ENCODE measurements around the gene FBXO3. TPM values are rescaled to one million over a fixed set of nuclear protein-coding genes. Genes with fewer than 3 reads are reported as not detected.
"Not testable (repeated sequence)": the region's sequence is repeated elsewhere in the genome, so short reads cannot be mapped to it uniquely, and the experiment has no call there.

The FBXO3 gene
- total RNA-seq, 1 experiment from 2014 or later = 18.9 TPM

GRCh38 chr11:33790040-33790439 lies 15.7 kb upstream of the FBXO3 start:
- H3T11ph ChIP-seq (ENCODE audit: low read length) = no peak overlapping the region
- no peak overlapping the region for H4K5ac ChIP-seq (ENCODE audit: insufficient read length, low read depth, low read length)
- H3K27ac ChIP-seq (ENCODE audit: insufficient read length, low read depth, low read length) = no peak overlapping the region
- no peak overlapping the region for H3K4me2 ChIP-seq (ENCODE audit: insufficient read depth, insufficient read length, low read length)
- no peak overlapping the region for H3K23ac ChIP-seq (ENCODE audit: insufficient read length, low read depth, low read length)
- no peak overlapping the region for H2BK15ac ChIP-seq (ENCODE audit: low read depth, low read length)
- no peaks in the 10 kb centered on the region; the same call in 1 of the 2 replicates for H3K4me1 ChIP-seq (ENCODE audit: insufficient read depth, low read length)
- WGBS (ENCODE audit: extremely low coverage, insufficient read length, low lambda C conversion rate) = no CpG with 5 or more reads among the region's 4 CpGs
- peaks cover 7% of the 10 kb centered on the region for H3K27me3 Mint-ChIP-seq (ENCODE audit: low read depth)
- no peak overlapping the region for H3K14ac ChIP-seq (ENCODE audit: insufficient read depth, low read length)
- H3K79me2 ChIP-seq (ENCODE audit: insufficient read depth, low read length) = no peaks in the 10 kb centered on the region
- no peaks in the 10 kb centered on the region for H4K20me1 ChIP-seq (ENCODE audit: control insufficient read depth, insufficient read depth, insufficient read length)
- no peak overlapping the region for H2BK5ac ChIP-seq (ENCODE audit: insufficient read length, low read length)
- no peaks in the 10 kb centered on the region for H3K36me3 Mint-ChIP-seq (ENCODE audit: insufficient read depth in 1 of 3, low read depth in 3 of 3)
- H3K27me3 ChIP-seq (ENCODE audit: insufficient read depth, low read length) = no peaks in the 10 kb centered on the region
- H3K56ac ChIP-seq (ENCODE audit: insufficient read length, low read depth, low read length) = no peak overlapping the region
- H2BK20ac ChIP-seq (ENCODE audit: low read depth, low read length, poor library complexity, severe bottlenecking) = no peak overlapping the region
- no peak overlapping the region for H2BK12ac ChIP-seq (ENCODE audit: insufficient read length, low read depth, low read length)
- no peak overlapping the region for H3K18ac ChIP-seq (ENCODE audit: insufficient read length, low read depth, low read length)
- H3K27ac Mint-ChIP-seq = no peak overlapping the region
- H4K91ac ChIP-seq (ENCODE audit: insufficient read length, low read depth, low read length) = no peak overlapping the region
- no peak overlapping the region for H4K8ac ChIP-seq (replicated peaks; ENCODE audit: insufficient read length, low read depth, low read length)
- no peaks in the 10 kb centered on the region for H3K9me3 ChIP-seq (ENCODE audit: control insufficient read depth, low read depth, low read length)
- no peak overlapping the region for H3K4ac ChIP-seq (ENCODE audit: low read depth, low read length)
- H2AK5ac ChIP-seq (ENCODE audit: insufficient read length, low read length) = no peak overlapping the region
- peaks cover 6 to 7% of the 10 kb centered on the region in 2 experiments; a peak in 3 of 4 replicates for H3K4me1 Mint-ChIP-seq
- TF ChIP-seq, protein P1, sequence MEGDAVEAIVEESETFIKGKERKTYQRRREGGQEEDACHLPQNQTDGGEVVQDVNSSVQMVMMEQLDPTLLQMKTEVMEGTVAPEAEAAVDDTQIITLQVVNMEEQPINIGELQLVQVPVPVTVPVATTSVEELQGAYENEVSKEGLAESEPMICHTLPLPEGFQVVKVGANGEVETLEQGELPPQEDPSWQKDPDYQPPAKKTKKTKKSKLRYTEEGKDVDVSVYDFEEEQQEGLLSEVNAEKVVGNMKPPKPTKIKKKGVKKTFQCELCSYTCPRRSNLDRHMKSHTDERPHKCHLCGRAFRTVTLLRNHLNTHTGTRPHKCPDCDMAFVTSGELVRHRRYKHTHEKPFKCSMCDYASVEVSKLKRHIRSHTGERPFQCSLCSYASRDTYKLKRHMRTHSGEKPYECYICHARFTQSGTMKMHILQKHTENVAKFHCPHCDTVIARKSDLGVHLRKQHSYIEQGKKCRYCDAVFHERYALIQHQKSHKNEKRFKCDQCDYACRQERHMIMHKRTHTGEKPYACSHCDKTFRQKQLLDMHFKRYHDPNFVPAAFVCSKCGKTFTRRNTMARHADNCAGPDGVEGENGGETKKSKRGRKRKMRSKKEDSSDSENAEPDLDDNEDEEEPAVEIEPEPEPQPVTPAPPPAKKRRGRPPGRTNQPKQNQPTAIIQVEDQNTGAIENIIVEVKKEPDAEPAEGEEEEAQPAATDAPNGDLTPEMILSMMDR (conservative IDR thresholded peaks at IDR 0.05) = no peak
- no peaks in the 10 kb centered on the region for H3K9me3 Mint-ChIP-seq
- DNase-seq = no peak
- H3K79me1 ChIP-seq (ENCODE audit: insufficient read depth, low read depth, low read length, poor library complexity, severe bottlenecking) = no peaks in the 10 kb centered on the region
- H2AFZ ChIP-seq (ENCODE audit: low read length) = peak overlapping the region; percentile 32
- H2BK120ac ChIP-seq (ENCODE audit: low read depth, low read length, poor library complexity, severe bottlenecking) = no peak overlapping the region
- H3K4me3 Mint-ChIP-seq = no peak overlapping the region
- no peak overlapping the region for H3K9ac ChIP-seq (ENCODE audit: extremely low read depth, insufficient read length, low read length)
- no peaks in the 10 kb centered on the region for H3K23me2 ChIP-seq (ENCODE audit: insufficient read length, low read depth, low read length, poor library complexity, severe bottlenecking)

- H3T11ph ChIP-seq (ENCODE audit: low read length); H2BK5ac ChIP-seq (ENCODE audit: insufficient read length, low read length); H3K27ac Mint-ChIP-seq; H3K4me3 Mint-ChIP-seq; H2BK15ac ChIP-seq (ENCODE audit: low read depth, low read length); H3K23ac ChIP-seq (ENCODE audit: insufficient read length, low read depth, low read length); H2BK20ac ChIP-seq (ENCODE audit: low read depth, low read length, poor library complexity, severe bottlenecking); H2BK12ac ChIP-seq (ENCODE audit: insufficient read length, low read depth, low read length); H3K79me2 ChIP-seq (ENCODE audit: insufficient read depth, low read length); H3K9me3 Mint-ChIP-seq; DNase-seq; H3K27ac ChIP-seq (ENCODE audit: insufficient read length, low read depth, low read length); H4K20me1 ChIP-seq (ENCODE audit: control insufficient read depth, insufficient read depth, insufficient read length); H3K23me2 ChIP-seq (ENCODE audit: insufficient read length, low read depth, low read length, poor library complexity, severe bottlenecking); H3K9me3 ChIP-seq (ENCODE audit: control insufficient read depth, low read depth, low read length); H3K56ac ChIP-seq (ENCODE audit: insufficient read length, low read depth, low read length); H3K36me3 Mint-ChIP-seq (ENCODE audit: insufficient read depth in 1 of 3, low read depth in 3 of 3); H4K8ac ChIP-seq (replicated peaks; ENCODE audit: insufficient read length, low read depth, low read length); H3K79me1 ChIP-seq (ENCODE audit: insufficient read depth, low read depth, low read length, poor library complexity, severe bottlenecking); H3K4ac ChIP-seq (ENCODE audit: low read depth, low read length); H3K9ac ChIP-seq (ENCODE audit: extremely low read depth, insufficient read length, low read length); H3K18ac ChIP-seq (ENCODE audit: insufficient read length, low read depth, low read length); H2AFZ ChIP-seq (ENCODE audit: low read length); H3K4me2 ChIP-seq (ENCODE audit: insufficient read depth, insufficient read length, low read length); H2AK5ac ChIP-seq (ENCODE audit: insufficient read length, low read length); H4K5ac ChIP-seq (ENCODE audit: insufficient read length, low read depth, low read length); H3K4me1 Mint-ChIP-seq; H2BK120ac ChIP-seq (ENCODE audit: low read depth, low read length, poor library complexity, severe bottlenecking); H3K27me3 Mint-ChIP-seq (ENCODE audit: low read depth); H3K4me1 ChIP-seq (ENCODE audit: insufficient read depth, low read length); H3K14ac ChIP-seq (ENCODE audit: insufficient read depth, low read length); H3K27me3 ChIP-seq (ENCODE audit: insufficient read depth, low read length); H4K91ac ChIP-seq (ENCODE audit: insufficient read length, low read depth, low read length): not testable (repeated sequence)
- WGBS (ENCODE audit: extremely low coverage, insufficient read length, low lambda C conversion rate) = no CpG with 5 or more reads among the region's 2 CpGs
These were observed 13.8 kb upstream of the FBXO3 start for GRCh38 chr11:33788095-33788494.

Data from H9 (cell line).